Fibroblast of skin of abdomen (primary cell): Measurements from ENCODE around the gene TMCC1.
"Not testable (repeated sequence)": the region's sequence is repeated elsewhere in the genome, so short reads cannot be mapped to it uniquely, and the experiment has no call there.

Experiments
- DNase-seq: peaks from one replicate; pipeline ENCODE4 v3.0.0-alpha.2; 2013

Gene TMCC1

GRCh38 chr3:129620828-129621559 is 272.5 kb downstream of the TMCC1 start:
- no peak for DNase-seq

- no peak for DNase-seq
These were observed 273.8 kb downstream of the TMCC1 start for GRCh38 chr3:129619726-129620162.

GRCh38 chr3:129618901-129619671 is 274.4 kb downstream of the TMCC1 start:
- DNase-seq: no peak

GRCh38 chr3:129618186-129618820 is 275.2 kb downstream of the TMCC1 start:
- no peak for DNase-seq

- no peak for DNase-seq
These were observed 275.9 kb downstream of the TMCC1 start for GRCh38 chr3:129617381-129618185.

GRCh38 chr3:129616713-129617112 is 276.8 kb downstream of the TMCC1 start:
- DNase-seq: peak; percentile 23

GRCh38 chr3:129616291-129616690 is 277.2 kb downstream of the TMCC1 start:
- DNase-seq: no peak

- no peak for DNase-seq
These were observed 277.7 kb downstream of the TMCC1 start for GRCh38 chr3:129615751-129616281.

GRCh38 chr3:129614927-129615363 is 278.6 kb downstream of the TMCC1 start:
- no peak for DNase-seq

- DNase-seq: no peak
These were observed 279.1 kb downstream of the TMCC1 start for GRCh38 chr3:129614435-129614834.

GRCh38 chr3:129613367-129613740 is 280.2 kb downstream of the TMCC1 start:
- DNase-seq: no peak

GRCh38 chr3:129612534-129613366 is 280.8 kb downstream of the TMCC1 start:
- peak; percentile 26 for DNase-seq

GRCh38 chr3:129611812-129612533 is 281.5 kb downstream of the TMCC1 start:
- peak; percentile 54 for DNase-seq

- no peak for DNase-seq
These were observed 282.1 kb downstream of the TMCC1 start for GRCh38 chr3:129611446-129611800.

- not testable (repeated sequence) for DNase-seq
These were observed 282.6 kb downstream of the TMCC1 start for GRCh38 chr3:129610794-129611445.

- DNase-seq: no peak
These were observed 283.2 kb downstream of the TMCC1 start for GRCh38 chr3:129610276-129610675.

- DNase-seq: peak; percentile 29
These were observed 283.8 kb downstream of the TMCC1 start for GRCh38 chr3:129609591-129610182.

- DNase-seq: no peak
These were observed 284.4 kb downstream of the TMCC1 start for GRCh38 chr3:129608936-129609590.
